Fibroblast of lung (primary cell): ENCODE measurements around the gene ARF1. TPM values are rescaled to one million over a fixed set of nuclear protein-coding genes. Genes with fewer than 3 reads are reported as not detected.

Experiments used
- DNase-seq, 2 donors: peaks; one replicate each; pipeline versions ENCODE4 v3.0.0 to v3.0.0-alpha.2; 2010; ENCODE audit warnings: low read depth in 2 of 2
- H2AFZ ChIP-seq: 2 replicates; pipeline ENCODE4 v1.5.1; 2012; ENCODE audit warnings: low read length, control low read depth, inconsistent platforms
- H3K27ac ChIP-seq: 2 replicates; pipeline ENCODE4 v1.5.1; 2011; ENCODE audit warnings: low read length, control low read depth; ENCODE audit not compliant: insufficient read depth
- H3K27me3 ChIP-seq: 2 replicates; pipeline ENCODE4 v1.5.1; 2011; ENCODE audit warnings: mild to moderate bottlenecking, low read length; ENCODE audit not compliant: control insufficient read depth, insufficient read depth
- H3K36me3 ChIP-seq: 2 replicates; pipeline ENCODE4 v1.5.1; 2011; ENCODE audit warnings: low read length; ENCODE audit not compliant: control insufficient read depth, insufficient read depth
- H3K4me1 ChIP-seq: 2 replicates; pipeline ENCODE4 v1.5.1; 2011; ENCODE audit warnings: low read length; ENCODE audit not compliant: control insufficient read depth, insufficient read depth; ENCODE audit errors: extremely low read depth
- H3K4me2 ChIP-seq: 2 replicates; pipeline ENCODE4 v1.5.1; 2011; ENCODE audit warnings: low read length, control low read depth; ENCODE audit not compliant: insufficient read depth; ENCODE audit errors: extremely low read depth
- H3K4me3 ChIP-seq, 4 experiments: fragments of 200-600 bp in 1 of 4; sonication (generic) in 1 of 4; replicated peaks in 1 of 4; 2 replicates each; pipeline ENCODE4 v1.5.1; 2011 to 2016; ENCODE audit warnings: low read length in 4 of 4, low read depth in 3 of 4, mild to moderate bottlenecking in 3 of 4, control low read depth in 2 of 4, inconsistent platforms in 1 of 4, mixed read lengths in 1 of 4; ENCODE audit not compliant: insufficient read depth in 1 of 4; ENCODE audit errors: control extremely low read depth in 1 of 4
- H3K79me2 ChIP-seq: 2 replicates; pipeline ENCODE4 v1.5.1; 2012; ENCODE audit warnings: mild to moderate bottlenecking, low read length, inconsistent platforms; ENCODE audit not compliant: control insufficient read depth, insufficient read depth
- H3K9ac ChIP-seq: 2 replicates; pipeline ENCODE4 v1.5.1; 2011; ENCODE audit warnings: mild to moderate bottlenecking, low read length, control low read depth; ENCODE audit not compliant: insufficient read depth
- H3K9me3 ChIP-seq: 2 replicates; pipeline ENCODE4 v1.5.1; 2012; ENCODE audit warnings: low read depth, low read length; ENCODE audit not compliant: control insufficient read depth, insufficient read depth
- H4K20me1 ChIP-seq: 2 replicates; pipeline ENCODE4 v1.5.1; 2011; ENCODE audit warnings: low read length; ENCODE audit not compliant: control insufficient read depth, insufficient read depth; ENCODE audit errors: extremely low read depth
- CTCF ChIP-seq, 2 donors: IDR thresholded peaks in 1 of 2; conservative IDR thresholded peaks in 1 of 2; 1 replicate in 1 of 2; 2 replicates in 1 of 2; pipeline ENCODE4 v1.5.1; 2011 to 2012; ENCODE audit warnings: low read length in 2 of 2, control low read depth in 1 of 2, inconsistent platforms in 1 of 2, low read depth in 1 of 2, mild to moderate bottlenecking in 1 of 2
- EZH2 ChIP-seq: IDR thresholded peaks from 2 replicates; pipeline ENCODE4 v1.5.1; 2012; ENCODE audit warnings: low read length, control low read depth, mild to moderate bottlenecking; ENCODE audit errors: missing control alignments
- polyA plus RNA-seq, 2 donors: library from polyadenylated mRNA; depleted of rRNA in 1 of 2; stranded (reverse) in 1 of 2; unstranded in 1 of 2; fragments of >200 nt; gene quantifications; 2 replicates each; pipeline ENCODE4 v1.2.1, GENCODE V29; 2011 to 2012; ENCODE audit warnings: missing spikeins in 1 of 2
- total RNA-seq: library from RNA; depleted of rRNA; stranded (reverse); fragments of >200 nt; gene quantifications from 2 replicates; pipeline ENCODE4 v1.2.1, GENCODE V29; 2014

Gene ARF1
- total and polyA plus RNA-seq, 2 donors (not counting 1 experiment from before 2014, with no cell fraction given), result 261 to 546 TPM

- H3K27ac ChIP-seq, result no peak overlapping the region
Observed at GRCh38 chr1:228046421-228047182, 35.9 kb upstream of the ARF1 start.

GRCh38 chr1:228047183-228047466 is 35.4 kb upstream of the ARF1 start:
- Histone ChIP-seq H3K27ac (no peak overlapping the region), H3K27me3 (no peaks in the 10 kb centered on the region), H3K36me3 (no peaks in the 10 kb centered on the region), H3K9ac (no peak overlapping the region), H4K20me1 (no peaks in the 10 kb centered on the region), H3K4me1 (no peaks in the 10 kb centered on the region), H3K4me2 (no peak overlapping the region), H2AFZ (no peak overlapping the region), H3K4me3 (no peak overlapping the region), H3K79me2 (no peaks in the 10 kb centered on the region), H3K9me3 (no peaks in the 10 kb centered on the region)
- TF ChIP-seq CTCF (conservative IDR thresholded peaks at IDR 0.05 in 1 of 2, IDR thresholded peaks at IDR 0.05 in 1 of 2; ENCODE audit: low read depth in 1 of 2, low read length in 2 of 2) (no peak), EZH2 (no peak)
- no peak for DNase-seq

More at GRCh38 chr1:228046421-228047182, 35.9 kb upstream of the ARF1 start:
- Histone ChIP-seq H3K79me2 (no peaks in the 10 kb centered on the region), H3K4me1 (no peaks in the 10 kb centered on the region), H3K4me3 (no peak overlapping the region), H3K4me2 (no peak overlapping the region), H3K27me3 (no peaks in the 10 kb centered on the region), H3K36me3 (no peaks in the 10 kb centered on the region), H2AFZ (no peak overlapping the region), H4K20me1 (no peaks in the 10 kb centered on the region), H3K9me3 (no peaks in the 10 kb centered on the region), H3K9ac (no peak overlapping the region)
- no peak for DNase-seq
- no peak for TF ChIP-seq CTCF (conservative IDR thresholded peaks at IDR 0.05 in 1 of 2, IDR thresholded peaks at IDR 0.05 in 1 of 2; ENCODE audit: low read depth in 1 of 2, low read length in 2 of 2)
- TF ChIP-seq EZH2, result no peak

GRCh38 chr1:228048120-228048519 is 34.4 kb upstream of the ARF1 start:
- H3K4me1 ChIP-seq, result no peaks in the 10 kb centered on the region
- no peak for DNase-seq
- H3K4me2 ChIP-seq, result no peak overlapping the region

More at GRCh38 chr1:228048120-228048519, 34.4 kb upstream of the ARF1 start:
- H3K79me2 ChIP-seq, result no peaks in the 10 kb centered on the region
- H3K36me3 ChIP-seq, result no peaks in the 10 kb centered on the region
- H3K27me3 ChIP-seq, result no peaks in the 10 kb centered on the region
- no peaks in the 10 kb centered on the region for H3K9me3 ChIP-seq
- no peak overlapping the region for H3K4me3 ChIP-seq
- TF ChIP-seq EZH2 (no peak), CTCF (conservative IDR thresholded peaks at IDR 0.05 in 1 of 2, IDR thresholded peaks at IDR 0.05 in 1 of 2; ENCODE audit: low read depth in 1 of 2, low read length in 2 of 2) (no peak)
- no peaks in the 10 kb centered on the region for H4K20me1 ChIP-seq
- H3K27ac ChIP-seq, result no peak overlapping the region
- H2AFZ ChIP-seq, result no peak overlapping the region
- H3K9ac ChIP-seq, result no peak overlapping the region
